Measurements from ENCODE around the gene B3GNT4. TPM values are rescaled to one million over a fixed set of nuclear protein-coding genes. Genes with fewer than 3 reads are reported as not detected.

The B3GNT4 gene
- total and polyA plus RNA-seq, 2 of the 8 experiments (the other 6 are each of a cell fraction or from before 2014, with no cell fraction given): 1.1 to 1.4 TPM

- no peak for TF ChIP-seq ATF2 (IDR thresholded peaks at IDR 0.05; ENCODE audit: low read length)
- no peak for TF ChIP-seq CTCF (IDR thresholded peaks at IDR 0.05; ENCODE audit: control extremely low read depth in 1 of 3, insufficient read depth in 1 of 3, low read depth in 1 of 3, low read length in 3 of 3)
- TF ChIP-seq SAP30 (IDR thresholded peaks at IDR 0.05; ENCODE audit: insufficient read depth, insufficient replicate concordance, low read length): no peak
- TF ChIP-seq RNF2 (IDR thresholded peaks at IDR 0.05; ENCODE audit: borderline replicate concordance, low read depth, low read length, missing control alignments, poor library complexity, severe bottlenecking): peak; percentile 38
- peak; percentile 29; the same call in 1 of the 2 replicates for TF ChIP-seq GTF2F1 (IDR thresholded peaks at IDR 0.05; ENCODE audit: borderline replicate concordance, low read depth, low read length)
- TF ChIP-seq CHD2 (IDR thresholded peaks at IDR 0.05; ENCODE audit: low read length): peak; percentile 13; the same call in 1 of the 2 replicates
- peak in 1 of 2 experiments; percentile 77; a peak in 2 of 4 replicates for TF ChIP-seq HDAC2 (IDR thresholded peaks at IDR 0.05; ENCODE audit: borderline replicate concordance in 1 of 2, low read depth in 2 of 2, low read length in 2 of 2)
- TF ChIP-seq KDM4A (IDR thresholded peaks at IDR 0.05; ENCODE audit: low read depth, low read length, severe bottlenecking): peak; percentile 75
These were observed 23.0 kb downstream of the B3GNT4 start (continued) for GRCh38 chr12:122226366-122227125.

All from H1 (cell line).